Cardiac muscle cell (in vitro differentiated cells and primary cell): ENCODE results near the gene SGMS2. TPM values are rescaled to one million over a fixed set of nuclear protein-coding genes. Genes with fewer than 3 reads are reported as not detected.

Source experiments
- DNase-seq, 2 donors: peaks; one replicate each; pipeline versions ENCODE4 v3.0.0 to v3.0.0-alpha.2; 2010 to 2017; ENCODE audit warnings: low read depth in 1 of 2, low spot score in 1 of 2
- H3K27ac ChIP-seq: fragments of 200-600 bp; sonication (generic); 2 replicates; pipeline ENCODE4 v1.5.1; 2016
- H3K27me3 ChIP-seq: fragments of 200-600 bp; sonication (generic); 2 replicates; pipeline ENCODE4 v1.6.0; 2016; ENCODE audit warnings: control low read depth
- H3K36me3 ChIP-seq: fragments of 200-600 bp; sonication (generic); 2 replicates; pipeline ENCODE4 v1.5.1; 2016; ENCODE audit warnings: control low read depth
- H3K4me1 ChIP-seq: fragments of 200-600 bp; sonication (generic); 2 replicates; pipeline ENCODE4 v1.8.1; 2017; ENCODE audit warnings: low read depth, mild to moderate bottlenecking, mixed run types
- H3K4me3 ChIP-seq: fragments of 200-600 bp; sonication (generic); 2 replicates; pipeline ENCODE4 v1.5.1; 2016; ENCODE audit warnings: mild to moderate bottlenecking
- H3K9me3 ChIP-seq: fragments of 200-600 bp; sonication (generic); 2 replicates; pipeline ENCODE4 v1.5.1; 2017; ENCODE audit warnings: low read depth, mild to moderate bottlenecking, control low read depth
- CTCF ChIP-seq: IDR thresholded peaks from 2 replicates; pipeline ENCODE4 v1.5.1; 2012; ENCODE audit warnings: low read depth, mild to moderate bottlenecking, low read length
- polyA plus RNA-seq: library from polyadenylated mRNA; unstranded; fragments of >200 nt; fragmentation: Nextera tagmentation; extraction: Ambion mirVana; gene quantifications from 2 replicates; pipeline ENCODE4 v1.2.1, GENCODE V29; 2016
- total RNA-seq: library from RNA; depleted of rRNA; stranded (reverse); fragments of >200 nt; gene quantifications from 2 replicates; pipeline ENCODE4 v1.2.3, GENCODE V29; 2016

SGMS2 gene
- total and polyA plus RNA-seq, 2 experiments from 2014 or later = 0.89 to 3.3 TPM

- Histone ChIP-seq H3K27me3 (no peaks in the 10 kb centered on the region), H3K4me1 (no peaks in the 10 kb centered on the region), H3K4me3 (no peak overlapping the region), H3K27ac (no peak overlapping the region), H3K9me3 (no peaks in the 10 kb centered on the region), H3K36me3 (no peaks in the 10 kb centered on the region)
- peak in 1 of 2 donors; percentile 89 for DNase-seq
- no peak for TF ChIP-seq CTCF
Observed at GRCh38 chr4:107853444-107854355, 29.0 kb downstream of the SGMS2 start.

- Histone ChIP-seq H3K27ac (no peak overlapping the region), H3K9me3 (no peaks in the 10 kb centered on the region), H3K4me1 (no peaks in the 10 kb centered on the region), H3K4me3 (no peak overlapping the region), H3K36me3 (no peaks in the 10 kb centered on the region), H3K27me3 (no peaks in the 10 kb centered on the region)
- no peak for TF ChIP-seq CTCF
- DNase-seq = peak in 1 of 2 donors; percentile 73
Observed at GRCh38 chr4:107854356-107855022, 29.8 kb downstream of the SGMS2 start.

GRCh38 chr4:107855723-107856122 lies 31.0 kb downstream of the SGMS2 start:
- H3K4me1 ChIP-seq = no peaks in the 10 kb centered on the region
- no peaks in the 10 kb centered on the region for H3K36me3 ChIP-seq
- no peak overlapping the region for H3K4me3 ChIP-seq
- no peak for TF ChIP-seq CTCF
- no peak overlapping the region for H3K27ac ChIP-seq
- DNase-seq = no peak
- H3K27me3 ChIP-seq = no peaks in the 10 kb centered on the region
- no peaks in the 10 kb centered on the region for H3K9me3 ChIP-seq

GRCh38 chr4:107856901-107857300 lies 32.2 kb downstream of the SGMS2 start:
- H3K4me1 ChIP-seq = no peaks in the 10 kb centered on the region
- no peak overlapping the region for H3K27ac ChIP-seq
- no peak for DNase-seq
- no peaks in the 10 kb centered on the region for H3K9me3 ChIP-seq
- H3K27me3 ChIP-seq = no peaks in the 10 kb centered on the region
- no peak overlapping the region for H3K4me3 ChIP-seq
- H3K36me3 ChIP-seq = no peaks in the 10 kb centered on the region
- TF ChIP-seq CTCF = no peak

- H3K27me3 ChIP-seq = no peaks in the 10 kb centered on the region
- no peak for TF ChIP-seq CTCF
- H3K4me3 ChIP-seq = no peak overlapping the region
- no peak overlapping the region for H3K27ac ChIP-seq
- no peaks in the 10 kb centered on the region for H3K36me3 ChIP-seq
- no peaks in the 10 kb centered on the region for H3K4me1 ChIP-seq
- DNase-seq = no peak
- H3K9me3 ChIP-seq = no peaks in the 10 kb centered on the region
Observed at GRCh38 chr4:107857741-107858140, 33.0 kb downstream of the SGMS2 start.
